Coronary artery (tissue), 2 donors: ENCODE results near the gene RALGAPB.

Source experiments
- DNase-seq: peaks from one replicate; pipeline ENCODE4 v3.0.0-alpha.2; 2017; ENCODE audit warnings: low spot score
- H3K27ac ChIP-seq, 2 donors: fragments of 200-600 bp; sonication (generic); one replicate each; pipeline ENCODE4 v1.5.1; 2016 to 2019
- H3K4me3 ChIP-seq: fragments of 200-600 bp; sonication (generic); 2 replicates; pipeline ENCODE4 v1.5.1; 2016; ENCODE audit warnings: mild to moderate bottlenecking, moderate library complexity
- TF ChIP-seq, protein P1 (sequence below): fragments of 200-600 bp; sonication (generic); IDR thresholded peaks from one replicate; pipeline ENCODE4 v1.5.1; 2019; ENCODE audit warnings: antibody characterized with exemption

RALGAPB gene

DNA sequence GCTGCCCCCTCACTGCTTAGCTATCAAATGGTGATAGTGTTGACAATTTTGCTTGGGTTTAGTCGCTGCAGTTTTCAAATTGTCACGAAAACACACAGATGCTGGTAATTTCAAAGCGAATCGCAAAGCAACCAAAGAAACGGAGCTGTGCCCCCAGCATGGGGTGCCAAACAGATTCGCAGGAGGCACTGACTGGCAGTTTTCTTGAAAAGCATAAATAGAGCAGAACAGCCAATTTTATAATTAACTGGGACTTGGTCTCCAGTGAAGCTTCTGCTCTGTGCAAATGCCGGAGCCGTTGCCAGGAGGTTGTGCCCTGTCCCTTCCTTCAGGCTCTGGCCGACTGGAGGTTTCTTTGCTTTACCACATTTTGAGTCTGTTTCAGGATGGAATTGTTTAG lies 147.8 kb downstream of the RALGAPB start:
- no peak overlapping the region for H3K27ac ChIP-seq
- H3K4me3 ChIP-seq = no peak overlapping the region
- TF ChIP-seq, protein P1, sequence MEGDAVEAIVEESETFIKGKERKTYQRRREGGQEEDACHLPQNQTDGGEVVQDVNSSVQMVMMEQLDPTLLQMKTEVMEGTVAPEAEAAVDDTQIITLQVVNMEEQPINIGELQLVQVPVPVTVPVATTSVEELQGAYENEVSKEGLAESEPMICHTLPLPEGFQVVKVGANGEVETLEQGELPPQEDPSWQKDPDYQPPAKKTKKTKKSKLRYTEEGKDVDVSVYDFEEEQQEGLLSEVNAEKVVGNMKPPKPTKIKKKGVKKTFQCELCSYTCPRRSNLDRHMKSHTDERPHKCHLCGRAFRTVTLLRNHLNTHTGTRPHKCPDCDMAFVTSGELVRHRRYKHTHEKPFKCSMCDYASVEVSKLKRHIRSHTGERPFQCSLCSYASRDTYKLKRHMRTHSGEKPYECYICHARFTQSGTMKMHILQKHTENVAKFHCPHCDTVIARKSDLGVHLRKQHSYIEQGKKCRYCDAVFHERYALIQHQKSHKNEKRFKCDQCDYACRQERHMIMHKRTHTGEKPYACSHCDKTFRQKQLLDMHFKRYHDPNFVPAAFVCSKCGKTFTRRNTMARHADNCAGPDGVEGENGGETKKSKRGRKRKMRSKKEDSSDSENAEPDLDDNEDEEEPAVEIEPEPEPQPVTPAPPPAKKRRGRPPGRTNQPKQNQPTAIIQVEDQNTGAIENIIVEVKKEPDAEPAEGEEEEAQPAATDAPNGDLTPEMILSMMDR = no peak
- DNase-seq = no peak

DNA sequence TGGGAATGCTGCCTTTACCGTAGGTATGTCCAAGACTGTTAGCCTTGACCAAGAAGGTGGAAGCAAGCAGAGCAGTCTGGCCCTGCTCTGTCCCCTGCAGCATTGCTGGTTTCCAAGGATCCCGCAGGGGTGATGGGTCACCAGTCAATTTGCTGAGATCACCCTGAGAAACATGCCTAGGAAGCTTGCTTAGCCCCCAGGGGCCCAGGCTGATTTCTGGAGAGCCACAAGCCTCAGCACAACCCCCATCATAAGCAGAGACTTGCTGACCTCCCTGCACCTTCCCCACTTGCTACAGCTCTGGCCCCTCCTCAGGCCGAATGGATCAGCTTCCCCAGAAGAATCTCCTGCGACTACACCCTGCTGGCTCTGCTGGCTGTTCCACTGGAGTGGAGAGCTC lies 150.4 kb downstream of the RALGAPB start:
- no peak for DNase-seq
- Histone ChIP-seq H3K4me3 (no peak overlapping the region), H3K27ac (no peak overlapping the region)
- TF ChIP-seq, protein P1 = no peak

DNA sequence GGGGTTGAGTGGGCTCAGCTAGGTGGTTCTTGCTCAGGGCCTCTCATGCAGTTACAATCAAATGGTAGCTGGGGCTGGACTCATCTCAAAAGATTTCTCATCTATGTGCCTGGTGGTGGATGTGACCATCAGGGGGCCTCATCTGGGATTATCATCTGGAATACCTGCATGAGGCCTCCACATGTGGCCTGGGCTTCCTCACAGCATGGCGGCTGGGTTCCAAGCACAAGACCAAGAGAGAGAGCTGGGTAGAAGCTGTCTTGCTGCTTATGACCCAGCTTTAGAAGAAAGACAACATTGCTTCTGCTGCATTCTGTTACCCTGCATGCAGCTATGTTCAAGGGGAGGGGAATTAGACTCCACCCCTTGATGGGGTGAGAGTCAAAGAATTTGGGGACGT lies 151.4 kb downstream of the RALGAPB start:
- TF ChIP-seq, protein P1 = no peak
- H3K27ac ChIP-seq = no peak overlapping the region
- DNase-seq = no peak
- H3K4me3 ChIP-seq = no peak overlapping the region

DNA sequence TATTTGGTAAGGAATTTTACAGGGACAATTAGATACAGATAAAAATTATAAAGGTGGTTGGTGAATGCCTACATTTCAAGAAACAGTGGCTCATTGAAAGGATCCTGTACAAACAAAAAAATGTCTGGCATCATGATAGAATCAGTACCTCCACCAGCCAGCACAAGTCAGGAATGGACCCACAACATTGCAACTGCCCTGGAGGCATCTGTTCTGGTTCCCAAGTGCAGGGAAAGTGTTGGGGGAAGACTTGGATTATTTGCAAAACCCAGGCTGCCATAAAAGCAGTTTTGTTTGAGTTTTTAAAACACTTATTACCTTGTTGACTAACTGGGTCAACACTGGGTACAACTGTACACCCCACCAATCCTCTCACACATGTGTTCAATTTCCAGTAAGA lies 153.3 kb downstream of the RALGAPB start:
- no peak overlapping the region for H3K27ac ChIP-seq
- TF ChIP-seq, protein P1 = no peak
- no peak for DNase-seq
- H3K4me3 ChIP-seq = no peak overlapping the region

DNA sequence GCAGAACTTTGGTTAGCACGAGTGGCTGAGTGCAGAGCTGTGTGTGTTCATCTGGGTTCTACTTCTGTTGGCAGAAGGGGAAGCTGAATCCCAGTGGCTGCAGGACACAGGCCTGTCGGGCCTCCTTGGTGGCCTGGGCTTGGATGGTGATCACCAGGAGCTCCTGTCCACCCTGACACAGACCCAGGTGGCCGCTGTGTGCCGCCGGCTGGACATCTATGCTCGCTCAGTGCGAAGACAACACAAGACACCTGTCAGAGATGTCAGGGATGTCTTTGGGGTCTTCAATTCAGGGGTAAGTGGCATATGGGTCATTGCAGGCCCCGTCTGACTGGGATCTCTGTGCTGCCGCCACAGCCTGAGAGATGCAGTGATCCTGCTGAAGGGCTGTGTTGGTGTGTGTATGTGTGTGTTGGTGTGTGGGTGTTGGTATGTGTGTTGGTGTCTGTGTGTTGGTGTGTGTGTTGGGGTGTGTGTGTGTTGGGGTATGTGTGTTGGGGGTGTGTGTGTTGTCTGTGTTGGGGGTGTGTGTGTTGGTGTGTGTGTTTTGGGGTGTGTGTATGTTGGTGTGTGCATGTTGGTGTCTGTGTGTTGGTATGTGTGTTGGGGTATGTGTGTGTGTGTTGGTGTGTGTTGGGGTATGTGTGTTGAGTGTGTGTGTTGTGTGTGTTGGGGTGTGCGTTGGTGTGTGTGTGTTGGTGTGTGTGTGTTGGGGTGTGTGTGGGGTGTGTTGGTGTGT lies 154.4 kb downstream of the RALGAPB start:
- no peak overlapping the region for H3K4me3 ChIP-seq
- TF ChIP-seq, protein P1 = no peak
- no peak for DNase-seq
- no peak overlapping the region for H3K27ac ChIP-seq
